ENCODE measurements around the gene MTF2. TPM values are rescaled to one million over a fixed set of nuclear protein-coding genes. Genes with fewer than 3 reads are reported as not detected.
"Not testable (repeated sequence)": the region's sequence is repeated elsewhere in the genome, so short reads cannot be mapped to it uniquely, and the experiment has no call there.

MTF2 gene
- polyA plus RNA-seq, result 10 to 100 TPM in 1 of 4 donors, 1 to 10 TPM in 3; 6.5 to 29.1 (median 9.2) TPM
- long read RNA-seq, donor 1, result 0 reads
- long read RNA-seq, donor 2, full-length matches to known transcripts, result 4 of 4 reads
- long read RNA-seq, donor 2, partial matches to known transcripts, result 0 of 4 reads
- long read RNA-seq, donor 2, other reads (novel, unspliced or antisense), result 0 of 4 reads
- long read RNA-seq, donor 3, partial matches to known transcripts, result 0 of 1 reads
- long read RNA-seq, donor 3, other reads (novel, unspliced or antisense), result 0 of 1 reads
- long read RNA-seq, donor 4, result 0 reads
- long read RNA-seq, donor 5, result 0 reads
- long read RNA-seq, donor 6, full-length matches to known transcripts, result 3 of 3 reads
- long read RNA-seq, donor 6, partial matches to known transcripts, result 0 of 3 reads
- long read RNA-seq, donor 6, other reads (novel, unspliced or antisense), result 0 of 3 reads
- long read RNA-seq, donor 7, result 0 reads
- long read RNA-seq, donor 8, result 0 reads
- long read RNA-seq, donor 9, result 0 reads
- long read RNA-seq, donor 10, partial matches to known transcripts, result 0 of 30 reads
- long read RNA-seq, donor 10, other reads (novel, unspliced or antisense), result 26 of 30 reads

DNA sequence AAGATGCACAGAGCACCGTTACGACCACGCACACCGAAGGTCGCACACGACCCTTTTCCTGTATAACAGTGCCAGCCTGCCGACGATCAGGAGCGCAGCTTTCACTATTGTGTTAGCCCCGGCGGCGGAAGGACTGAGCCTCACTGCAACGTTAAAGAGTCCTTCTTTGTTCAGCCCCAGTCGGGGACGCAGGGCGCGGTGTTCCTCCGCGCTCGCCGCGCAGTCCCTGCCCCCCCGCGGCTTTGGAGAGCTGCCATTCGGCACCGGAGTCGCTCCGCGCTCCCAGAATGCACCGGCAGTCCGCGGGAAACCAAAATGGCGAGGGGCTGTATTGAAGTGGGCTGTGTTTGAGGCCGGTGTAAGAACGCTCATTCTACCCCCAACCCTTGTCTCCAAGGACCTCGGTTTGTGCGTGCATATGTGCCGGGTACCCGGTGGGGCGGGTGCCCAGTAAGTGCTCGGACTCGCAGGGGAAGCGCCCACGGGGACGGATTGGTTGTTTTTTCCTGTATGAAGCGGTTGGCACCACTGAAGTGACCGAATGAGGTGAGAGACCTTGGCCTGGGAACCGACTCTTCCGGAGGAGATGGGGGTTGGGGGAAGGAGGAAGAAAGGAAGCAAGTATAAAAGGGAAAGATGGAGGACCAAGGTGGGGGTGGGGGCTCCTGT is at the start of gene MTF2:
Gene MTF2 (plus strand): TSS at position 298 of the 669 bp plus-strand sequence. CDS start 244 bp downstream, at position 542.
- 0 to 1% (median 0%) methylated on average over 49 of the region's 49 CpGs for WGBS, 3 donors
- peak within 1 kb of the TSS; percentile 76 to 92 (median 91) for H3K27ac ChIP-seq (ENCODE audit: low read depth in 1 of 3, low read length in 2 of 3)
- DNase-seq, result peak; percentile 95 to 99

DNA sequence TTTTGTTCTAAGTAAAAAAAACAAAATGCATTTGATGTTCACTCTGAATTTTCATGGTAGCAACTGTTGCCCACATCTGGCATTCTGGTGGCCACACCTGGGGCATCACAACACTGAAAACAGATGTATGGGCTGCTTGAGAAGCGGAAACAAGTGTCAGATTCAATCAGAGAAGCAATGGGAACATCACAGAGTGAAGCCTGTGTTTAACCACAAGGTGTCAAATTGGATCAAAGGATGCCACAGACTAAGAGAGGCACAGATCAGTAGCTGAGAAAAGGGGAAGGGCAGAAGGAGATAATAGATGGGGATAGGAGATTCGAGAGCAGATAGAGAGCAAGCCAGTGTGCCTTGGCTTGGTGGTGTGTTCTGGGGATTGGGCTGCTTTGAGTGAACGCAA is 49.8 kb upstream of the MTF2 start:
- no peak for DNase-seq
- Histone ChIP-seq H3K4me1 (ENCODE audit: control insufficient read depth in 3 of 3, insufficient read depth in 2 of 3, low read depth in 1 of 3, low read length in 2 of 3) (no peaks in the 10 kb centered on the region), H3K4me3 (ENCODE audit: low read depth in 1 of 3, low read length in 3 of 3) (no peak overlapping the region), H3K27ac (ENCODE audit: low read depth in 1 of 3, low read length in 2 of 3) (no peak overlapping the region), H3K36me3 (ENCODE audit: control insufficient read depth in 3 of 3, insufficient read depth in 2 of 3, low read depth in 1 of 3, low read length in 3 of 3) (no peaks in the 10 kb centered on the region), H3K27me3 (ENCODE audit: control insufficient read depth in 3 of 3, insufficient read depth in 3 of 3, low read length in 3 of 3) (peaks cover 0 to 6% (median 0%) of the 10 kb centered on the region in 3 donors), H3K9me3 (ENCODE audit: control insufficient read depth in 2 of 2, insufficient read depth in 1 of 2, low read depth in 1 of 2, low read length in 1 of 2) (no peaks in the 10 kb centered on the region)
- FAIRE-seq, result no peak
- 52 to 72% (median 64%) methylated on average over 3 of the region's 3 CpGs for WGBS, 3 donors

More for the DNA sequence above, at the start of gene MTF2:
- FAIRE-seq, result no peak
- Histone ChIP-seq H3K4me3 (ENCODE audit: low read depth in 1 of 3, low read length in 3 of 3) (peak within 1 kb of the TSS; percentile 88 to 97 (median 94)), H3K27me3 (ENCODE audit: control insufficient read depth in 3 of 3, insufficient read depth in 3 of 3, low read length in 3 of 3) (no peaks in the 10 kb centered on the region), H3K9me3 (ENCODE audit: control insufficient read depth in 2 of 2, insufficient read depth in 1 of 2, low read depth in 1 of 2, low read length in 1 of 2) (peaks cover 0 to 2% of the 10 kb centered on the region in 2 donors), H3K36me3 (ENCODE audit: control insufficient read depth in 3 of 3, insufficient read depth in 2 of 3, low read depth in 1 of 3, low read length in 3 of 3) (peaks cover 0 to 7% (median 0%) of the 10 kb centered on the region in 3 donors), H3K4me1 (ENCODE audit: control insufficient read depth in 3 of 3, insufficient read depth in 2 of 3, low read depth in 1 of 3, low read length in 2 of 3) (peaks cover 0 to 10% (median 0%) of the 10 kb centered on the region in 3 donors)

DNA sequence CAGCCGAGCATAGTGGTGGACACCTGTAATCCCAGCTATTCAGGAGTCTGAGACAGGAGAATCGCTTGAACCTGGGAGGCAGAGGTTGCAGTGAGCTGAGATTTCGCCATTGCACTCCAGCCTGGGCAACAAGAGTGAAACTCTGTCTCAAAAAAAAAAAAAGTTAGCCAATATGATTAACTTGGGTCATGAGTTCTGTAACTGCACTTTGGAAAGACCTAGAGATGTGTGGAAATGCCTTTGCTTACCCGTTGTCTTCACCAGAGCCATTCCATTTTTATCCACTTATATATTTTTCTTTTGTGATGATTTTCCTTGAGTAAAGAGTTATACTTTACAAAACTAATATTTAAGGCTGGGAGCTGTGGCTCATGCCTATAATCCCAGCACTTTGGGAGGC is 48.9 kb upstream of the MTF2 start:
- FAIRE-seq; H3K9me3 ChIP-seq (ENCODE audit: control insufficient read depth in 2 of 2, insufficient read depth in 1 of 2, low read depth in 1 of 2, low read length in 1 of 2); H3K4me3 ChIP-seq (ENCODE audit: low read depth in 1 of 3, low read length in 3 of 3); H3K27ac ChIP-seq (ENCODE audit: low read depth in 1 of 3, low read length in 2 of 3); DNase-seq; H3K27me3 ChIP-seq (ENCODE audit: control insufficient read depth in 3 of 3, insufficient read depth in 3 of 3, low read length in 3 of 3); H3K4me1 ChIP-seq (ENCODE audit: control insufficient read depth in 3 of 3, insufficient read depth in 2 of 3, low read depth in 1 of 3, low read length in 2 of 3); H3K36me3 ChIP-seq (ENCODE audit: control insufficient read depth in 3 of 3, insufficient read depth in 2 of 3, low read depth in 1 of 3, low read length in 3 of 3): not testable (repeated sequence)
- WGBS, 3 donors, result 86 to 92% (median 89%) methylated on average over 4 of the region's 4 CpGs

DNA sequence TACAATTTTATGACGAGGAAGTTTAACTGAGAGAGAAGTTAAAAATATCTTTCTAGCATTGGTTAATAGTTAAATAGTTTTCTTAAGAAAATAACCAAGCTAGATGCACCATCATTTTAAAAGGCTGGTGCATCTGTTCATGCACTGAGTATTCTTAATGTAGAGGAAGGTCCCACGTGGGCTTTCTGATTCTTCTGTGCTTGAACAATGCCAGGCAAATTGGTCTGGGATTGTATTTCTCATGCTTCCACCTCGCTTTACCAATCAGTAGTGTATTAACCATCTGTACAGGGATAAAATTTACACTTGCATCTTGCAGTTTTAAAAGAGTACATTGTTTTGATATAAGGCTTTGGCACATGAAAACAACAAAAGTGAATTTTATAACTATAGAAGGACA is 47.4 kb upstream of the MTF2 start:
- H3K36me3 ChIP-seq (ENCODE audit: control insufficient read depth in 3 of 3, insufficient read depth in 2 of 3, low read depth in 1 of 3, low read length in 3 of 3), result no peaks in the 10 kb centered on the region
- no peak for FAIRE-seq
- H3K27me3 ChIP-seq (ENCODE audit: control insufficient read depth in 3 of 3, insufficient read depth in 3 of 3, low read length in 3 of 3), result peaks cover 0 to 6% (median 0%) of the 10 kb centered on the region in 3 donors
- H3K9me3 ChIP-seq (ENCODE audit: control insufficient read depth in 2 of 2, insufficient read depth in 1 of 2, low read depth in 1 of 2, low read length in 1 of 2), result no peaks in the 10 kb centered on the region
- H3K27ac ChIP-seq (ENCODE audit: low read depth in 1 of 3, low read length in 2 of 3), result no peak overlapping the region
- no peak overlapping the region for H3K4me3 ChIP-seq (ENCODE audit: low read depth in 1 of 3, low read length in 3 of 3)
- WGBS, 3 donors, result 63 to 72% (median 63%) methylated on average over 3 of the region's 3 CpGs
- DNase-seq, result no peak
- H3K4me1 ChIP-seq (ENCODE audit: control insufficient read depth in 3 of 3, insufficient read depth in 2 of 3, low read depth in 1 of 3, low read length in 2 of 3), result no peaks in the 10 kb centered on the region

DNA sequence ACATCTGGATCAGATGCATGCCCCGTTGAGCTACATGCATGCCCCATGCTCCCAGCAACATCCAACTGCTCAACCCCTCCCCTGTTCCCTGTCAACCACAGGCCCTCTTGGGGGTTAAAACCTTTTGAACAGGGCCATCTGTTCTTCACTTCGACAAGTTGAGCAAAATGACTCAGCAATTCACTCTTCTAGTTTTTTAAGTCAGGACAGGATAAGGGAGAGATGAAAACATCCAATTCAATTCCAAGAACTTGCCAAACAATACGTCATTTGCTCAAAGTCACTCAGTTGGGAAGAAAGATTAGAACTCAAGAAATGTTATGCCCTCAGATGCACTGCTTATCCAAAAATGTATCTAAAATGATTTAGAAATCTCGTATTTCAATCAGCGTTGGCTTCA is 46.1 kb upstream of the MTF2 start:
- Histone ChIP-seq H3K27me3 (ENCODE audit: control insufficient read depth in 3 of 3, insufficient read depth in 3 of 3, low read length in 3 of 3) (peaks cover 0 to 6% (median 0%) of the 10 kb centered on the region in 3 donors), H3K9me3 (ENCODE audit: control insufficient read depth in 2 of 2, insufficient read depth in 1 of 2, low read depth in 1 of 2, low read length in 1 of 2) (no peaks in the 10 kb centered on the region), H3K4me1 (ENCODE audit: control insufficient read depth in 3 of 3, insufficient read depth in 2 of 3, low read depth in 1 of 3, low read length in 2 of 3) (no peaks in the 10 kb centered on the region), H3K27ac (ENCODE audit: low read depth in 1 of 3, low read length in 2 of 3) (no peak overlapping the region), H3K4me3 (ENCODE audit: low read depth in 1 of 3, low read length in 3 of 3) (no peak overlapping the region), H3K36me3 (ENCODE audit: control insufficient read depth in 3 of 3, insufficient read depth in 2 of 3, low read depth in 1 of 3, low read length in 3 of 3) (no peaks in the 10 kb centered on the region)
- DNase-seq (no peak), FAIRE-seq (no peak)
- WGBS, 3 donors, result 67 to 72% (median 70%) methylated on average over 5 of the region's 5 CpGs

DNA sequence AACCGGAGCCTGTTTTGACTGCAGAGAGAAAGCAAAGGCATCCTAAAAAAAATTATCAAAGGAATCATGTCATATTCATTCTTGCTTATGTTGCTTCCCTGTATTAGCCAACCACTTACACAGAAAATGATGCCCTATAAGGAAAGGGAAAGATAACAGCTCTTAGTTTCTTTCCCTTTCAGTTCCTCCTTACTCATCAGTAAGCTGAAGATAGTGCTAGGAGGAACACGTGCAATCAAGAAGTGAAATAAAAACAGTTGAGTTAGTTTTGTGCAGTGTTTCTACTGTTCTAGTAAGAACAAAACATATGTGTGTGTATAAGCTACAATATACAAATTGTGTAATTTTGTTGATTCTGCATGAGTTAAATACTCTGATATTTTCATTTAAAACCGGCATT is 45.3 kb upstream of the MTF2 start:
- H3K4me3 ChIP-seq (ENCODE audit: low read depth in 1 of 3, low read length in 3 of 3), result no peak overlapping the region
- 60 to 65% (median 61%) methylated on average over 3 of the region's 3 CpGs for whole genome bisulfite sequencing, 3 donors
- H3K36me3 ChIP-seq (ENCODE audit: control insufficient read depth in 3 of 3, insufficient read depth in 2 of 3, low read depth in 1 of 3, low read length in 3 of 3), result no peaks in the 10 kb centered on the region
- FAIRE-seq, result no peak
- no peaks in the 10 kb centered on the region for H3K4me1 ChIP-seq (ENCODE audit: control insufficient read depth in 3 of 3, insufficient read depth in 2 of 3, low read depth in 1 of 3, low read length in 2 of 3)
- H3K27me3 ChIP-seq (ENCODE audit: control insufficient read depth in 3 of 3, insufficient read depth in 3 of 3, low read length in 3 of 3), result no peaks in the 10 kb centered on the region
- no peak overlapping the region for H3K27ac ChIP-seq (ENCODE audit: low read depth in 1 of 3, low read length in 2 of 3)
- peak in 1 of 2 donors; percentile 19 for DNase-seq
- no peaks in the 10 kb centered on the region for H3K9me3 ChIP-seq (ENCODE audit: control insufficient read depth in 2 of 2, insufficient read depth in 1 of 2, low read depth in 1 of 2, low read length in 1 of 2)

DNA sequence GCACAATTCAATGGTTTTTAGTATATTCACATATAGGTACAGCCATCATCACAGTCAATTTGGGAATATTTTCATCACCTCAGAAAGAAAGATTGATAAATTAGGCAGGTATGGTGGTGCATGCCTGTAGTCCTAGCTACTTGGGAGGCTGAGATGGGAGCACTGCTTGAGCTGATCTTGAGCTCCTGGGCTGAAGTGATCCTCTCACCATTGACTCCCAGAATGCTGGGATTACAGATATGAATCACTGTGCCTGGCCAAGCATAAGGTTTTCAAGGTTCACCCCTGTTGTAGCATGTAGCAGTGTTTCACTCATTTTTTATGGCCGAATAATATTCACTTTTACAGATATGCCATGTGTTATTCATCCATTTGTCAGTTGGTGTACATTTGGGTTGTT is 44.7 kb upstream of the MTF2 start:
- no peak overlapping the region for H3K4me3 ChIP-seq (ENCODE audit: low read depth in 1 of 3, low read length in 3 of 3)
- 93 to 98% (median 94%) methylated on average over 1 of the region's 1 CpG for WGBS, 3 donors
- FAIRE-seq, result no peak

DNA sequence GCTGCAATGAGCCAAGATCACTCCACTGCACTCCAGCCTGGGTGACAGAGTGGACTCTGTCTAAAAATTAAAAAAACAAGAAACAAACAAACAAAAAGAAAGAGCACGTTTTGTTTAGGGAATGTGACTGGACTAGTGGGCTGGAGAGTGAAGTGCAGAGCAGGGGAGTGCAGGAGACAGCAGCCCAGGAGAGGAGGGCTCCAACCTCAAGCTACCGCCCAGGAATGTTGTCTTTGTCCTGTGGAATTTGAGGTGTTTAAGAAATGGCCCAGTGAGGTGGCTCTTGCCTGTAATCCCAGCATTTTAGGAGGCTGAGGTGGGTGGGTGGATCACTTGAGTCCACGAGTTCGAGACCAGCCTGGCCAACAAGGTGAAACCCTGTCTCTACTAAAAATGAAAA is 42.4 kb upstream of the MTF2 start:
- DNase-seq, result no peak
- Histone ChIP-seq H3K27me3 (ENCODE audit: control insufficient read depth in 3 of 3, insufficient read depth in 3 of 3, low read length in 3 of 3) (no peaks in the 10 kb centered on the region), H3K4me1 (ENCODE audit: control insufficient read depth in 3 of 3, insufficient read depth in 2 of 3, low read depth in 1 of 3, low read length in 2 of 3) (no peaks in the 10 kb centered on the region), H3K4me3 (ENCODE audit: low read depth in 1 of 3, low read length in 3 of 3) (no peak overlapping the region), H3K36me3 (ENCODE audit: control insufficient read depth in 3 of 3, insufficient read depth in 2 of 3, low read depth in 1 of 3, low read length in 3 of 3) (no peaks in the 10 kb centered on the region), H3K9me3 (ENCODE audit: control insufficient read depth in 2 of 2, insufficient read depth in 1 of 2, low read depth in 1 of 2, low read length in 1 of 2) (no peaks in the 10 kb centered on the region), H3K27ac (ENCODE audit: low read depth in 1 of 3, low read length in 2 of 3) (no peak overlapping the region)
- FAIRE-seq, result no peak
- WGBS, 3 donors, result 75 to 87% (median 82%) methylated on average over 4 of the region's 4 CpGs

More for the DNA sequence above, 44.7 kb upstream of the MTF2 start:
- Histone ChIP-seq H3K27me3 (ENCODE audit: control insufficient read depth in 3 of 3, insufficient read depth in 3 of 3, low read length in 3 of 3) (no peaks in the 10 kb centered on the region), H3K4me1 (ENCODE audit: control insufficient read depth in 3 of 3, insufficient read depth in 2 of 3, low read depth in 1 of 3, low read length in 2 of 3) (no peaks in the 10 kb centered on the region), H3K27ac (ENCODE audit: low read depth in 1 of 3, low read length in 2 of 3) (no peak overlapping the region), H3K36me3 (ENCODE audit: control insufficient read depth in 3 of 3, insufficient read depth in 2 of 3, low read depth in 1 of 3, low read length in 3 of 3) (no peaks in the 10 kb centered on the region), H3K9me3 (ENCODE audit: control insufficient read depth in 2 of 2, insufficient read depth in 1 of 2, low read depth in 1 of 2, low read length in 1 of 2) (no peaks in the 10 kb centered on the region)
- DNase-seq, result no peak
